Measurements from ENCODE around the gene SLC50A1. TPM values are rescaled to one million over a fixed set of nuclear protein-coding genes. Genes with fewer than 3 reads are reported as not detected.

SLC50A1 gene
- total RNA-seq, 1 donor from 2014 or later, result 40.8 TPM

GRCh38 chr1:155170101-155170785, 34.6 kb downstream of the SLC50A1 start:
- no peak for DNase-seq (ENCODE audit: low read depth, low spot score)

- DNase-seq (ENCODE audit: low read depth, low spot score), result no peak
These were observed 35.2 kb downstream of the SLC50A1 start for GRCh38 chr1:155170806-155171205.

- DNase-seq (ENCODE audit: low read depth, low spot score), result no peak
These were observed 36.4 kb downstream of the SLC50A1 start for GRCh38 chr1:155171836-155172731.

- peak; percentile 85 for DNase-seq (ENCODE audit: low read depth, low spot score)
These were observed 37.3 kb downstream of the SLC50A1 start, which contains the start of gene KRTCAP2 for GRCh38 chr1:155172732-155173477. Gene KRTCAP2 (minus strand): TSS chr1:155173304. CDS start chr1:155173224, 80 bp downstream.

- no peak for DNase-seq (ENCODE audit: low read depth, low spot score)
These were observed 38.0 kb downstream of the SLC50A1 start, which contains the start of gene TRIM46 for GRCh38 chr1:155173478-155174323. Gene TRIM46 (plus strand): TSS chr1:155173849. CDS start chr1:155173967, 118 bp downstream.

GRCh38 chr1:155174324-155175280, 39.0 kb downstream of the SLC50A1 start:
- no peak for DNase-seq (ENCODE audit: low read depth, low spot score)

GRCh38 chr1:155175281-155175926, 39.8 kb downstream of the SLC50A1 start:
- DNase-seq (ENCODE audit: low read depth, low spot score), result no peak

GRCh38 chr1:155175927-155176371, 40.3 kb downstream of the SLC50A1 start:
- no peak for DNase-seq (ENCODE audit: low read depth, low spot score)

- DNase-seq (ENCODE audit: low read depth, low spot score), result no peak
These were observed 41.0 kb downstream of the SLC50A1 start for GRCh38 chr1:155176544-155177071.

GRCh38 chr1:155177192-155177917, 41.7 kb downstream of the SLC50A1 start:
- no peak for DNase-seq (ENCODE audit: low read depth, low spot score)

- no peak for DNase-seq (ENCODE audit: low read depth, low spot score)
These were observed 42.2 kb downstream of the SLC50A1 start for GRCh38 chr1:155177918-155178281.

GRCh38 chr1:155178441-155179111, 42.9 kb downstream of the SLC50A1 start:
- no peak for DNase-seq (ENCODE audit: low read depth, low spot score)

- DNase-seq (ENCODE audit: low read depth, low spot score), result no peak
These were observed 43.7 kb downstream of the SLC50A1 start for GRCh38 chr1:155179112-155180031.

GRCh38 chr1:155181371-155182051, 45.9 kb downstream of the SLC50A1 start:
- no peak for DNase-seq (ENCODE audit: low read depth, low spot score)

GRCh38 chr1:155182052-155182550, 46.4 kb downstream of the SLC50A1 start:
- DNase-seq (ENCODE audit: low read depth, low spot score), result no peak

Measured in pulmonary artery endothelial cell (primary cell).